Nephron progenitor cell (in vitro differentiated cells): ENCODE data around the gene FGFR4.

Experiments
- DNase-seq: peaks from one replicate; pipeline ENCODE4 v3.0.0; 2021
- H3K27ac Mint-ChIP-seq: 2 replicates; pipeline ENCODE4 v1.8.0; 2021; ENCODE audit warnings: mild to moderate bottlenecking, moderate library complexity, mixed read lengths
- H3K27me3 Mint-ChIP-seq: 2 replicates; pipeline ENCODE4 v1.8.0; 2021; ENCODE audit warnings: mild to moderate bottlenecking, low read depth, mixed read lengths; ENCODE audit not compliant: poor library complexity
- H3K36me3 Mint-ChIP-seq: 2 replicates; pipeline ENCODE4 v1.8.0; 2021; ENCODE audit warnings: low read depth, mixed read lengths
- H3K4me1 Mint-ChIP-seq: 2 replicates; pipeline ENCODE4 v1.8.0; 2021; ENCODE audit warnings: mixed read lengths
- H3K4me3 Mint-ChIP-seq: 2 replicates; pipeline ENCODE4 v1.8.0; 2021; ENCODE audit warnings: mild to moderate bottlenecking, moderate library complexity, mixed read lengths
- H3K9me3 Mint-ChIP-seq: 2 replicates; pipeline ENCODE4 v1.8.0; 2021; ENCODE audit warnings: mild to moderate bottlenecking, moderate library complexity, mixed read lengths
- CTCF ChIP-seq: fragments of 200-600 bp; sonication (generic); IDR thresholded peaks from 2 replicates; pipeline ENCODE4 v1.5.0; 2021; ENCODE audit warnings: antibody characterized with exemption

The FGFR4 gene

DNA sequence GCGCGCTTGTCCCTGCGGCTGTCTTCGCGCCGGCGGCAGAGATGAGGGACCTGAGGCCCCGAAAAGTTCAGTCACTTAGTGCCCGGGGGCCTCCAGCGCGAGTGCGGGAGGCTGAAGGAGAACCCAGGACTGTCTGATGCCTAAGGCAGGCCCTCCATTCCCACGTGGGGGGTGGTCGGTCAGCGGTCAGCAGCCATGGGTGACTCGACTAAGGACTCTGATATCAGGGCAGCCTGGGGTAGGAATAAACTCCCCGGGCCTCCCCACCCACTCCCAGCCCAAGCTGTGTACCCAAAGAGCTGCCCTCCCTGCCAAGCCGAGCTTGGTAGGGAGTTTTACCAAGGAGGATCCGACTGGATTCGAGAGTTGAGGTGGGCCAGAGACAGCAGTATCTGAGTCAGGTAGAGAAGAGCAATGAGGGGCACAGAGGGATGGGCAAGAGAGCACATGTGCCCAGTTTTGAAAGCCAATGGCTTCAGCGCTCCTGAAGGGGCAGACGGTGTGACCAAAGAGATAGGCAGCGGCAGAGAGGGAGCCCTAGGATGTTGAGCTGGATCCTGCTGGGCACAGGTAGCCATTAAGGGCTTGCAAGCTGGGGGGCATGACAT, 787 bp downstream of the FGFR4 start:
- Mint-ChIP-seq H3K4me3 (peak overlapping the region; percentile 64), H3K4me1 (peaks cover 47% of the 10 kb centered on the region), H3K36me3 (peaks cover 4% of the 10 kb centered on the region), H3K27ac (no peak overlapping the region), H3K27me3 (peaks cover 20% of the 10 kb centered on the region), H3K9me3 (no peaks in the 10 kb centered on the region)
- no peak for DNase-seq
- TF ChIP-seq CTCF, result no peak

GRCh38 chr5:177089127-177089526, 2.4 kb downstream of the FGFR4 start:
- TF ChIP-seq CTCF, result no peak
- H3K4me1 Mint-ChIP-seq, result peaks cover 34% of the 10 kb centered on the region
- no peak overlapping the region for H3K4me3 Mint-ChIP-seq
- H3K9me3 Mint-ChIP-seq, result no peaks in the 10 kb centered on the region
- H3K27me3 Mint-ChIP-seq, result peaks cover 20% of the 10 kb centered on the region
- no peak overlapping the region for H3K27ac Mint-ChIP-seq
- H3K36me3 Mint-ChIP-seq, result peaks cover 4% of the 10 kb centered on the region
- no peak for DNase-seq

GRCh38 chr5:177089825-177090641, 3.3 kb downstream of the FGFR4 start:
- Mint-ChIP-seq H3K36me3 (peaks cover 4% of the 10 kb centered on the region), H3K9me3 (no peaks in the 10 kb centered on the region), H3K27me3 (peaks cover 20% of the 10 kb centered on the region), H3K27ac (peak overlapping the region; percentile 18), H3K4me1 (peaks cover 39% of the 10 kb centered on the region), H3K4me3 (no peak overlapping the region)
- TF ChIP-seq CTCF, result no peak
- no peak for DNase-seq

DNA sequence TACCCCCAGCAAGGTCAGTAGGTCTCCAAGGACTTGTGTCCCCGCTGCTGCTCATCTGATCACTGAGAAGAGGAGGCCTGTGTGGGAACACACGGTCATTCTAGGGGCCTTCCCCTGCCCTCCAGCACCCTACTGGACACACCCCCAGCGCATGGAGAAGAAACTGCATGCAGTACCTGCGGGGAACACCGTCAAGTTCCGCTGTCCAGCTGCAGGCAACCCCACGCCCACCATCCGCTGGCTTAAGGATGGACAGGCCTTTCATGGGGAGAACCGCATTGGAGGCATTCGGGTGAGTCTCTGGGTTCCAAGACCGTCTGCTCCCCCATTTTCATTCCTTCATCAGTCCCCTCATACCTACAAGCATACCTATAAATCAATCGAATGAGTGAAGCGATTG, 4.1 kb downstream of the FGFR4 start:
- H3K9me3 Mint-ChIP-seq, result no peaks in the 10 kb centered on the region
- no peak for DNase-seq
- peaks cover 4% of the 10 kb centered on the region for H3K36me3 Mint-ChIP-seq
- peaks cover 41% of the 10 kb centered on the region for H3K4me1 Mint-ChIP-seq
- TF ChIP-seq CTCF, result no peak
- H3K27ac Mint-ChIP-seq, result no peak overlapping the region
- peaks cover 20% of the 10 kb centered on the region for H3K27me3 Mint-ChIP-seq
- no peak overlapping the region for H3K4me3 Mint-ChIP-seq

GRCh38 chr5:177091232-177091631, 4.5 kb downstream of the FGFR4 start:
- TF ChIP-seq CTCF, result no peak
- peaks cover 4% of the 10 kb centered on the region for H3K36me3 Mint-ChIP-seq
- peaks cover 38% of the 10 kb centered on the region for H3K4me1 Mint-ChIP-seq
- H3K4me3 Mint-ChIP-seq, result no peak overlapping the region
- no peaks in the 10 kb centered on the region for H3K9me3 Mint-ChIP-seq
- no peak for DNase-seq
- H3K27ac Mint-ChIP-seq, result no peak overlapping the region
- H3K27me3 Mint-ChIP-seq, result peaks cover 17% of the 10 kb centered on the region
